Measurements from ENCODE around the gene CDC7.

Gene CDC7

GRCh38 chr1:91501523-91501851, 836 bp downstream of the CDC7 start (continued):
- no peak for TF ChIP-seq ZNF8 (CRISPR knock-in tag; IDR thresholded peaks at IDR 0.05)
- TF ChIP-seq OSR1 (CRISPR knock-in tag; IDR thresholded peaks at IDR 0.05) = no peak
- TF ChIP-seq, protein P1, sequence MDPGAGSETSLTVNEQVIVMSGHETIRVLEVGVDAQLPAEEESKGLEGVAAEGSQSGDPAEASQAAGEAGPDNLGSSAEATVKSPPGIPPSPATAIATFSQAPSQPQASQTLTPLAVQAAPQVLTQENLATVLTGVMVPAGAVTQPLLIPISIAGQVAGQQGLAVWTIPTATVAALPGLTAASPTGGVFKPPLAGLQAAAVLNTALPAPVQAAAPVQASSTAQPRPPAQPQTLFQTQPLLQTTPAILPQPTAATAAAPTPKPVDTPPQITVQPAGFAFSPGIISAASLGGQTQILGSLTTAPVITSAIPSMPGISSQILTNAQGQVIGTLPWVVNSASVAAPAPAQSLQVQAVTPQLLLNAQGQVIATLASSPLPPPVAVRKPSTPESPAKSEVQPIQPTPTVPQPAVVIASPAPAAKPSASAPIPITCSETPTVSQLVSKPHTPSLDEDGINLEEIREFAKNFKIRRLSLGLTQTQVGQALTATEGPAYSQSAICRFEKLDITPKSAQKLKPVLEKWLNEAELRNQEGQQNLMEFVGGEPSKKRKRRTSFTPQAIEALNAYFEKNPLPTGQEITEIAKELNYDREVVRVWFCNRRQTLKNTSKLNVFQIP (CRISPR knock-in tag; IDR thresholded peaks at IDR 0.05; ENCODE audit: borderline replicate concordance, low read depth) = no peak
- TF ChIP-seq GLIS3 (CRISPR knock-in tag; IDR thresholded peaks at IDR 0.05) = no peak
- no peak for TF ChIP-seq TOX (CRISPR knock-in tag; IDR thresholded peaks at IDR 0.05; ENCODE audit: borderline replicate concordance)
- TF ChIP-seq TCF4 (CRISPR knock-in tag; IDR thresholded peaks at IDR 0.05; ENCODE audit: borderline replicate concordance) = no peak
- no peak for TF ChIP-seq CSDC2 (CRISPR knock-in tag; IDR thresholded peaks at IDR 0.05)
- TF ChIP-seq RARB (CRISPR knock-in tag; IDR thresholded peaks at IDR 0.05) = no peak
- no peak for TF ChIP-seq SNAI2 (CRISPR knock-in tag; IDR thresholded peaks at IDR 0.05)

DNA sequence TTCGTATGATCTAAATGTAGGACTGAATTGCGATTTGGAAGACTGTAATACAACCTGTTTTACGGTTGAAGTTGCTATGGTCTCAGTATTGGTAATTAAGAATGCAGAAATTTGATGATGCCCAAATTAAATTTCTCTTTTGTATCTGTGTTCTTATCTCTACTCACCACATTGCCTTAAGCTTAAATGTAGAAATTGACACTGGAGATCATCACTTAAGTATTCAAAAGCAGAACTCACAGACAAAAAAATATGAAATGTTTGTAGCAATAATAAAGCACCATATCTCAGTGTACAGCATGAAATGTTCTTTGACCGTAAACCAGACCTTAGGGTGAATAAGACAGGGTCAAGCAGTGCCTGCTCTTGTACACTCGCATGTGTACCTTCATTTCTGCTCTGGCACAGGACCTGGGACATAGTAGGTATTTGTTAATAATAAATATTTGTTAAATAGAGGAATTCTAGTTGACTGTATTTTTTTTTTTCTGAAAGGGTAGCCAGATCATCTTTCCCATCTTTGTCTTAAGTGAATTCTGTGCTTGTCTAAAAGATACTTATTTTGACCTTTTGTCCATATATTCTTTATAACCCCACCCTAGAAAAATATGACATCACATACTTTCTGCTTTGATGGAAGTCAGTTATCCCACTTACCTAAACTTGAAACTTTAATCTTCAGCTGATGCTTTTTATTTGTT, 1.5 kb downstream of the CDC7 start:
- TF ChIP-seq, protein P2, sequence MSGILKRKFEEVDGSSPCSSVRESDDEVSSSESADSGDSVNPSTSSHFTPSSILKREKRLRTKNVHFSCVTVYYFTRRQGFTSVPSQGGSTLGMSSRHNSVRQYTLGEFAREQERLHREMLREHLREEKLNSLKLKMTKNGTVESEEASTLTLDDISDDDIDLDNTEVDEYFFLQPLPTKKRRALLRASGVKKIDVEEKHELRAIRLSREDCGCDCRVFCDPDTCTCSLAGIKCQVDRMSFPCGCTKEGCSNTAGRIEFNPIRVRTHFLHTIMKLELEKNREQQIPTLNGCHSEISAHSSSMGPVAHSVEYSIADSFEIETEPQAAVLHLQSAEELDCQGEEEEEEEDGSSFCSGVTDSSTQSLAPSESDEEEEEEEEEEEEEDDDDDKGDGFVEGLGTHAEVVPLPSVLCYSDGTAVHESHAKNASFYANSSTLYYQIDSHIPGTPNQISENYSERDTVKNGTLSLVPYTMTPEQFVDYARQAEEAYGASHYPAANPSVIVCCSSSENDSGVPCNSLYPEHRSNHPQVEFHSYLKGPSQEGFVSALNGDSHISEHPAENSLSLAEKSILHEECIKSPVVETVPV (CRISPR knock-in tag; IDR thresholded peaks at IDR 0.05) = no peak
- TF ChIP-seq PPARA (CRISPR knock-in tag; IDR thresholded peaks at IDR 0.05; ENCODE audit: borderline replicate concordance) (no peak), RARB (CRISPR knock-in tag; IDR thresholded peaks at IDR 0.05) (no peak), OSR1 (CRISPR knock-in tag; IDR thresholded peaks at IDR 0.05) (no peak), TOX (CRISPR knock-in tag; IDR thresholded peaks at IDR 0.05; ENCODE audit: borderline replicate concordance) (no peak), GLIS3 (CRISPR knock-in tag; IDR thresholded peaks at IDR 0.05) (no peak), ISL1 (CRISPR knock-in tag; IDR thresholded peaks at IDR 0.05) (no peak), ZFP30 (CRISPR knock-in tag; IDR thresholded peaks at IDR 0.05) (no peak), ZNF565 (CRISPR knock-in tag; conservative IDR thresholded peaks at IDR 0.05; ENCODE audit: low read depth) (no peak), SNAI2 (CRISPR knock-in tag; IDR thresholded peaks at IDR 0.05) (no peak), ZNF8 (CRISPR knock-in tag; IDR thresholded peaks at IDR 0.05) (no peak), TCF4 (CRISPR knock-in tag; IDR thresholded peaks at IDR 0.05; ENCODE audit: borderline replicate concordance) (no peak), BACH2 (CRISPR knock-in tag; IDR thresholded peaks at IDR 0.05; ENCODE audit: borderline replicate concordance) (no peak), CREB5 (CRISPR knock-in tag; IDR thresholded peaks at IDR 0.05; ENCODE audit: low read depth) (no peak), CSDC2 (CRISPR knock-in tag; IDR thresholded peaks at IDR 0.05) (no peak)
- TF ChIP-seq, protein P1 (CRISPR knock-in tag; IDR thresholded peaks at IDR 0.05; ENCODE audit: borderline replicate concordance, low read depth) = no peak
- ATAC-seq = no peak

DNA sequence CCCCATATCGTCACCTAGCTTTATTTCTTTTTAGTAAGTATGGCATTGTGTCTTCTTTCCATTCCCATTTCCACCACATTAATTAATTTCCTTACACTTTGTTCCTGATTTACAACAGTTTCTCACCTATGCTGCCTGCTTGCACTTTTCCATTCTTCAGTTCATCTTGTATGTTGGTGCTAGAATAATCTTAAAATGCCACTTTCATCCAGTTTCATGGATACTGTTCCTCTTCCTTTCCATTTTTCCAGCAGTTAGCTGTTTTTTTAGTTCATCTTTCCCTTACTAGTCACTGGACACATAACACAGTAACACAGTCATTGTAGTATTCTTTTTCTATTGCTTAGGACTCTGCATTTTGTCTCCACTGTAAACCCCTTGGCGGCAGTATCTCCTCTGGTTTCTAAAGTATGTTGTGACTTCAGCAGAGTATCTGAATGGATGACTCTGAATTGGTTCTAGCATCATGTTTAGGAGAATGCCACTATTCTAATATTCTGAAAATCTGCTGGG, 2.1 kb downstream of the CDC7 start:
- no peak for TF ChIP-seq GLIS3 (CRISPR knock-in tag; IDR thresholded peaks at IDR 0.05)
- no peak for TF ChIP-seq ZNF8 (CRISPR knock-in tag; IDR thresholded peaks at IDR 0.05)
- no peak for TF ChIP-seq BACH2 (CRISPR knock-in tag; IDR thresholded peaks at IDR 0.05; ENCODE audit: borderline replicate concordance)
- TF ChIP-seq ZFP30 (CRISPR knock-in tag; IDR thresholded peaks at IDR 0.05) = no peak
- TF ChIP-seq OSR1 (CRISPR knock-in tag; IDR thresholded peaks at IDR 0.05) = no peak
- TF ChIP-seq, protein P2 (CRISPR knock-in tag; IDR thresholded peaks at IDR 0.05) = no peak
- no peak for TF ChIP-seq ZC3H10 (CRISPR knock-in tag; IDR thresholded peaks at IDR 0.05)
- no peak for TF ChIP-seq ZNF565 (CRISPR knock-in tag; conservative IDR thresholded peaks at IDR 0.05; ENCODE audit: low read depth)
- no peak for ATAC-seq

DNA sequence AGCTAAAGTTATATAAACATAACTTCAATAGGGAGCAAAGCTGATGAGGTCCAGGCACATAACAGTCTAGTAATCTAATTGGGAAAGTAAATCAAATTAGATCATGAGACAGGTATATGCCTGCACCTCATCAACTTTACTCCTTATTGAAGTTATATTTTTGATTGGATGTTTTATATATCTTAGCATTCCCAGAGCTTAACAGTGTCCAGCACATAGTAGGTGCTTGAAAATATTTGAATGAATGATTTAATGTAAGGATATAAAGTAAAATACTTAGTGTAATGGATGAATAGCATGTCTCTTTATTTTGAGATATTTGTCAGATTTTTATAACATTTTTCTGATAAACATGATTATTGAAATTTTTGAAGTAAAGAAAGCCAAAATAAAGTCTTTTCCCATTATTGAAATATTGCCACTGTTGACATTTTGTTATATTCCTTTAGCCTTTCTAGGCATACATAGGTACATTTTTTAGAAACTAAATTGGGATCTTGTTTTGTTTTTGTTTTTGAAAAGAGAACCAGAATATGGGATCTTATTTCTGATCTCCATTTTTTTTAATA, 2.8 kb downstream of the CDC7 start:
- ATAC-seq = no peak
- TF ChIP-seq GLIS3 (CRISPR knock-in tag; IDR thresholded peaks at IDR 0.05) (no peak), TCF4 (CRISPR knock-in tag; IDR thresholded peaks at IDR 0.05; ENCODE audit: borderline replicate concordance) (peak; percentile 21; the same call in 1 of the 2 replicates), ESRRG (CRISPR knock-in tag; IDR thresholded peaks at IDR 0.05) (no peak), BACH2 (CRISPR knock-in tag; IDR thresholded peaks at IDR 0.05; ENCODE audit: borderline replicate concordance) (no peak), CREB5 (CRISPR knock-in tag; IDR thresholded peaks at IDR 0.05; ENCODE audit: low read depth) (no peak), ZNF70 (CRISPR knock-in tag; IDR thresholded peaks at IDR 0.05) (no peak)
